AG04450 (cell line): ENCODE results near the gene ZDHHC15. TPM values are rescaled to one million over a fixed set of nuclear protein-coding genes. Genes with fewer than 3 reads are reported as not detected.
"Not testable (repeated sequence)": the region's sequence is repeated elsewhere in the genome, so short reads cannot be mapped to it uniquely, and the experiment has no call there.

Experiments
- CTCF ChIA-PET: fragments of 300-600, 350-600 bp; formaldehyde crosslinking; extraction: SDS; loops from one replicate; lab custom pipeline; 2022; ENCODE audit warnings: antibody characterized with exemption, inconsistent platforms; lab: Charles Lee
- POLR2A ChIA-PET: fragments of 350-600 bp; formaldehyde crosslinking; extraction: SDS; loops from one replicate; lab custom pipeline; 2021; ENCODE audit warnings: antibody characterized with exemption, inconsistent platforms; lab: Yijun Ruan, JAX
- DNase-seq: peaks from one replicate; pipeline ENCODE4 v3.0.0-alpha.2; 2011; ENCODE audit warnings: low read depth, low spot score
- H3K27ac ChIP-seq: one replicate; pipeline ENCODE4 v1.5.1; 2012; ENCODE audit warnings: low read depth, low read length, control low read depth
- H3K27me3 ChIP-seq: one replicate; pipeline ENCODE4 v1.6.0; 2012; ENCODE audit warnings: low read length; ENCODE audit not compliant: control insufficient read depth, insufficient read depth
- H3K4me3 ChIP-seq: 2 replicates; pipeline ENCODE4 v1.5.1; 2011; ENCODE audit warnings: mild to moderate bottlenecking, low read depth, low read length, control low read depth
- H3K9me3 ChIP-seq: 2 replicates; pipeline ENCODE4 v1.5.1; 2012; ENCODE audit warnings: low read length; ENCODE audit not compliant: control insufficient read depth, insufficient read depth
- CTCF ChIP-seq: IDR thresholded peaks from 2 replicates; pipeline ENCODE4 v1.5.1; 2011; ENCODE audit warnings: low read depth, low read length, control low read depth, inconsistent platforms
- polyA plus RNA-seq: library from polyadenylated mRNA; depleted of rRNA; stranded (reverse); fragments of >200 nt; gene quantifications from 2 replicates; pipeline ENCODE4 v1.2.3, GENCODE V29; 2011; rRNA removed

Gene ZDHHC15
- polyA plus RNA-seq, 1 experiment, result not detected

- no peak for TF ChIP-seq CTCF
- Histone ChIP-seq H3K9me3 (peaks cover 13% of the 10 kb centered on the region; the same call in 1 of the 2 replicates), H3K4me3 (no peak overlapping the region), H3K27ac (no peak overlapping the region), H3K27me3 (no peaks in the 10 kb centered on the region)
- ChIA-PET CTCF (no interaction called here), POLR2A (no interaction called here)
- no peak for DNase-seq
Measured at GRCh38 chrX:75335127-75335458, 187.7 kb downstream of the ZDHHC15 start.

DNA sequence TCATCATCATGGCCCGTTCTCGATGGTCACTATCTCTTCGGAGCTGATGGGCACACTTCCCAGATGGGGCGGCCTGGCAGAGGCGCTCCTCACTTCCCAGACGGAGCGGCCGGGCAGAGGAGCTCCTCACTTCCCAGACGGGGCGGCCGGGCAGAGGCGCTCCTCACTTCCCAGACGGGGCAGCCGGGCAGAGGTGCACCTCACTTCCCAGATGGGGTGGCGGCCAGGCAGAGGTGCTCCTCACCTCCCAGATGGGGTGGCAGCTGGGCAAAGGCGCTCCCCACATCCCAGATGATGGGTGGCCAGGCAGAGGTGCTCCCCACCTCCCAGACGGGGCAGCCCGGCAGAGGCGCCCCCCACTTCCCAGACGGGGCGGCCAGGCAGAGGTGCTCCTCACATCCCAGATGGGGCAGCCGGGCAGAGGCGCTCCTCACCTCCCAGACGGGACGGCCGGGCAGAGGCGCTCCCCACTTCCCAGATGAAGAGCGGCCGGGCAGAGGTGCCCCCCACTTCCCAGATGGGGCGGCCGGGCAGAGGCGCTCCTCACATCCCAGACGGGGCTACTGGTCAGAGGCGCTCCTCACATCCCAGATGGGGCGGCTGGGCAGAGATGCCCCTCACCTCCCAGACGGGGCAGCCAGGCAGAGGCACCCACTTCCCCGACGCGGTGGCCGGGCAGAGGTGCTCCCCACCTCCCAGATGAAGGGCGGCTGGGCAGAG, 188.3 kb downstream of the ZDHHC15 start:
- POLR2A ChIA-PET, result not testable (repeated sequence)

GRCh38 chrX:75327607-75328006, 195.2 kb downstream of the ZDHHC15 start:
- Histone ChIP-seq H3K27ac (no peak overlapping the region), H3K9me3 (no peaks in the 10 kb centered on the region), H3K4me3 (no peak overlapping the region), H3K27me3 (no peaks in the 10 kb centered on the region)
- no peak for DNase-seq
- CTCF ChIA-PET, result no interaction called here
- TF ChIP-seq CTCF, result no peak
- POLR2A ChIA-PET, result no interaction called here

More for the DNA sequence above, 188.3 kb downstream of the ZDHHC15 start:
- peaks cover 13% of the 10 kb centered on the region; the same call in 1 of the 2 replicates for H3K9me3 ChIP-seq
- DNase-seq, H3K27ac ChIP-seq, H3K4me3 ChIP-seq, H3K27me3 ChIP-seq, CTCF ChIA-PET: not testable (repeated sequence)

Other genes with a start within 250 kb of the ZDHHC15 start
- gene UPRT, start 249.0 kb downstream of the ZDHHC15 start, polyA plus RNA-seq, result 7.5 and 10.2 TPM in 2 replicates